HG03097 (cell line): ENCODE results near the gene HMGXB3.
"Not testable (repeated sequence)": the region's sequence is repeated elsewhere in the genome, so short reads cannot be mapped to it uniquely, and the experiment has no call there.

Experiments
- ATAC-seq: cut with Tn5 transposase; IDR thresholded peaks from one replicate; pipeline ENCODE4 v1.9.1; 2021; ENCODE audit not compliant: unreplicated experiment, low FRiP score

HMGXB3 gene

DNA sequence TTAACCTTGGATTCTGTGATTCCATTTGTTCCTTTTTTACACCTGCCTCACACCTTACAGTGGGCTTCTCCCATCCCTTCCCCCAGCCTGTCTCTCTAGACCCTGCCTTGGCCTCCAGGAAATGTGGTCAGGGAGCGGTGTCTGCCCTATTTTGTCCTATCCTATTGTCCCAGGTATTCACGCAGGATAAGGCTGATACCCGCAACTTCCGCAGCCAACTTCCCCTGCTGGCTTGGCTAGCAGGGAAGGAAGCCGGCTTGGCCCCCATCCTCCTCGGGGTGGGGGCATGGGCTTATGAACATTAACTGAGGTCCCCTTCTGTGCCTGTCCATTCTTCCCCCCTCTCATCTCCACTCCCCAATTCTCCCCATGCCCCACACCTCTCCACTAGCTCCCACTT is 82.3 kb downstream of the HMGXB3 start:
- ATAC-seq: no peak

DNA sequence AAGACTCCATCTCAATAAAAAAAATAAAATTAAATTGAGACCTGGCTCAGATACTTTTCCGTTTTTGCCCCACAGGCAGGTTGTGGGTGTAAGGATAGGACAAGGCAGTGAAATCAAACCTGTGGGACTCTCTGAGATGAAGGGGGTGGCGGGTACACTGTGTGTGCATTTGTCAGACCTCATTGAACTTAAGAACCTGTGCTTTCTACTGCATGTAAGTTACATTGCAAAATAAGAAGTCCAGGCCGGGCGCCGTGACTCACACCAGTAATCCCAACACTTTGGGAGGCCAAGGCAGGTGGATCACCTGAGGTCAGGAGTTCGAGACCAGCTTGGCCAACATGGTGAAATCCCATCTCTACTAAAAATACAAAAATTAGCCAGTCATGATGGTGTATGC is 84.2 kb downstream of the HMGXB3 start:
- not testable (repeated sequence) for ATAC-seq

GRCh38 chr5:150085191-150085912 is 84.8 kb downstream of the HMGXB3 start:
- no peak for ATAC-seq

DNA sequence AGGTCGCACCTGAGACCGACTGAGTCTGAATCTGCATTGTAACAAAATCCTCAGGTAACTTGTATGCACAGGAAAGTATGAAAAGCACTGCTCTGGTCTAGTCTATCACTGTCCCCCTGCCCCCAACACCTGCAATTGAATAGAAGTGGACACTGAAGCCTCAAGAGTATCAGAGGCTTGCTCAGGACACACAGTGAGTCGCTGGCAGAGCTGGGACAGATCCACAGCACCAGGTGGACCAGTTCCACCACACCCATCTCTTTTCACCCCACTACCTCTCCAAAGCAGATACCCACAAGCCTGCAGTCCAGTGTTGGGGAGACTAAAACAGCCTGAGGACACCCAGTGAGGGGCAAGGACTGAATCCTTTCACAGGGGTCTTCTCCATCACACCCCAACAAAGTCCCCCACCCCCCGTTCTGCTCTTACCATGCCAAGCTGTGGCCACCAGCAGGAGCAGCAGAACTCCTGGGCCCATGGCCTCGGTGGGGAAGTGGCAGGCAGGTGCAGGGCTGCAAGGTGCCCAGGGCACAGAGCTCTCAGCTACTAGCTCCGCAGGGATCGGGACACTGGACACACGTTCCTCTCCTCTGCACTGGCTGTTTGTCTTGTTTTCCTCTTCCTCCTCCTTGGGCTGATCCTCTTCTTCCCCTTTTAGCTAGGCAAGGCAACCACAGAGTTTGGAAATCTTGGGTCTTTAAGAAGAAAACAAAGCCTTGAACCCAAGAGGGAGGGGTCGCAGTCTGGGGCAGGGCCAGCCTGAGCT is 85.6 kb downstream of the HMGXB3 start, which contains the start of gene CSF1R:
TSS of gene CSF1R (minus strand) at position 605 of the 766 bp plus-strand sequence. CDS start at position 478, 127 bp downstream.
- ATAC-seq: no peak

DNA sequence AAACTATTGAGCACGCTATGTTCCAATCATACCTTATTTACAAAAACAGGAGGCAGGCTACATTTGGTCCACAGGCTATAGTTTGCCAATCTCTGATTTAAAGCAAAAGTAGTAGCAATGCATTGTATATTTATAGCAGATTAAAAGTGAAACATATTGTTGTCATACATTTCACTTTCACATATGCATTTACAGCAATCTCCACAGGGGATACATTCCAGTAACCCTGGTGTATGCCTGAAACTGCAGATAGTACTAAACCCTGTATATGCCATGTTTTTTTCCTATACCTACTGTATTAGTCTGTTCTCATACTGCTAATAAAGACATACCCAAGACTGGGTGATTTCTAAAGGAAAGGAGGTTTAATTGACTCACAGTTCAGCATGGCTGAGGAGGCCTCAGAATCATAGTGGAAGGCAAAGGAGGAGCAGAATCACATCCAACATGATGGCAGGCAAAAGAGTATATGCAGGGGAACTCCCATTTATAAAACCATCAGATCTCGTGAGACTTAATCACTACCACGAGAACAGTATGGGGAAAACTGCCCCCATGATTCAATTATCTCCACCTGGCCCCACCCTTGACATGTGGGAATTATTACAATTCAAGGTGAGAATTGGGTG is 91.7 kb downstream of the HMGXB3 start:
- ATAC-seq: no peak

GRCh38 chr5:150097152-150097551 is 96.6 kb downstream of the HMGXB3 start:
- ATAC-seq: no peak

DNA sequence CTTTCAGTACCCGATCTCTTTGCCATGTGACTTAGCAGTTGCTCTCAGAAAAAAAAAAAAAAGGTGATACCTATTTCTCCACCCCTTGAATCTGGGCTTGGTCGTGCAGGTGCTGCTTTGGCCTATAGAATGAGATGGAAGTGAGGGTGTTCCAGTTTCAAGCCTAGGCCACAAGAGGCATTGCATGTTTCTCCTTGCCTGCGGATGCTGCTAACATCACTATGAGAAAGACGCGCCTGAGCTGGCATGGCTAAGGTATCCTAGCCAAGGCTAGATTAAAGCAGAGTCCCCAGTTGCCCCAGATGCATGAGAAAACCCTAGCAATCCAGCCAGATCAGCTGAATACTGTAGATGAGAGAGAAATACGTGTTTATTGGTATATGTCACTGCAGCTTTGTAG is 100.5 kb downstream of the HMGXB3 start:
- ATAC-seq: no peak
